NCI-H460 (cell line): Measurements from ENCODE around the gene CPT1A. TPM values are rescaled to one million over a fixed set of nuclear protein-coding genes. Genes with fewer than 3 reads are reported as not detected.

ENCODE experiments used
- DNase-seq: peaks from one replicate; pipeline ENCODE4 v3.0.0-alpha.2; 2016; ENCODE audit warnings: low read depth; ENCODE audit errors: extremely low read depth
- total RNA-seq: library from RNA; depleted of rRNA; stranded (reverse); fragments of >200 nt; shearing (Covaris generic); gene quantifications from 2 replicates; pipeline ENCODE4 v1.2.3, GENCODE V29; 2014

Gene CPT1A
- total RNA-seq, 1 experiment from 2014 or later, result 19.3 TPM

DNA sequence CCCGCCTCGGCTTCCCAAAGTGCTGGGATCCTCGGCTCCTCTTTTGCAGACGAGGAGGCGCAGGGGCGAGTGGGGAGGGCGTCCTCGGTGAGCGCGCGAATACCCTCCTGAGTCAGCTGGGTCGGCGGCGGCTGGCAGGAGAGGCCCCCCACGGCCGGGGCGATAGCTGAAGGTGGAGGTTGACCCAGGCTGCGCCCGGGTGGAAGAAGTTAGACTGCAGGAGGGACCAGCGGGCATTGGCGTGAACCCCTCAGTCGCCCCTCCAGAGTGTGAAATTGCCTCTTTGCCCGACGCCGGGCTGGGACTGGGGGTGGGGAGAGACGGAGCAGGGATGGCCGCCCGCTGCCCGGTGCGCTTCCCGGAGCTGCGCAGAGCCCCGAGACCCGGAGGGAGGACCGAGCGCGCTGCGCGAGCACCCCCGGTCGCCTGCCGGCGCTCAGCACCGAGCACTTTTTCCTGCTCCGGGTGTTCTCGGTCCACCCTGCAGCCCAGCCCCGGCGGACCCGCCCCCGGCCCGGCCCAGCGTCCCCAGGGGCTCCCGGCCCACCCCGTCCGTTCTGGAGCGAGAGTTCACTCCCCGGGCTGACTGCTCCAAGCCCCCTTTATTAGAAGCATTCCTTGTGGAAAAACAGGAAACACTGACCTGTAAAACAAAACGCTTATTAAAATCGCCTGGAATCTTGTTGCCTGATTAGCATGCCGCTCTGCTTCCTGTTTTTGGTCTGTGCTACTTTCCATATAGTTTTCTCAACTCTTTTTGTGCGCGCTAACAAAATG is 13.7 kb upstream of the CPT1A start:
- DNase-seq, result no peak

- no peak for DNase-seq
Observed at GRCh38 chr11:68854273-68854958, 12.7 kb upstream of the CPT1A start.

DNA sequence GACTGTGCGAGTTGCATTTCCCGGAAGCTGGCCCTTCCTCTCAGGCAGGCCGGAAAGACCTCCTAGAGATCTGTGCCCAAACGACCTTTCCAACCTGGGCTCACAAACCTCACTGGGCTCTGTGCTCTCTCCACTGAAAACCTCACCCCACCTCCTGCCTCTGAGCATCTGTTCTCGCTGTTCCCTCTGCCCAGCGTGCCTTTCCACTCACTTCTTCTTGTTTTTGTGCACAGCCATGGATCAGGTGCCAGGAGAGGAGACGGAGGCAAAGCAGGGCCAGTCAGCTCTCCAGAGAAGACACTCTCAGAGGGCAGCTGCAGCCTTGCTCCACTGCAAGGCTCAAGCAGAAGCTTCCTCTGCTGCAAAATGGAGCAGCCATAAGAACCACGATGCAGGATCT is 10.9 kb upstream of the CPT1A start:
- no peak for DNase-seq

DNA sequence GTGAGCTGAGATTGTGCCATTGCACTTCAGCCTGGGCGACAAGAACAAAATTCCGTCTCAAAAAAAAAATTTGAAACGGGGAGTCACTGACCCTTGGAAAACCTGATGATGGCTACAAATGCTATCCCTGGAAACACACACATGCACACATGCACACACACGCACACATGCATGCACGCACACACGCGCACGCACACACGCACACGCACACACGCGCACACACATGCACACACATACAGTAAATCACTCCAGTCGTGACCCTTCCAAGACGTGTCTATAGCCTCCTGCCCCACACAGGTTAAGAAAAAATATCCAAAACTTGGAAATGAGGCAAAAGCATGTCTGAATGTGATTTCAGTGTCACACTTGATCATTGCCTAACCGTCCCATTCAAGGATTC is 6.7 kb upstream of the CPT1A start:
- no peak for DNase-seq

DNA sequence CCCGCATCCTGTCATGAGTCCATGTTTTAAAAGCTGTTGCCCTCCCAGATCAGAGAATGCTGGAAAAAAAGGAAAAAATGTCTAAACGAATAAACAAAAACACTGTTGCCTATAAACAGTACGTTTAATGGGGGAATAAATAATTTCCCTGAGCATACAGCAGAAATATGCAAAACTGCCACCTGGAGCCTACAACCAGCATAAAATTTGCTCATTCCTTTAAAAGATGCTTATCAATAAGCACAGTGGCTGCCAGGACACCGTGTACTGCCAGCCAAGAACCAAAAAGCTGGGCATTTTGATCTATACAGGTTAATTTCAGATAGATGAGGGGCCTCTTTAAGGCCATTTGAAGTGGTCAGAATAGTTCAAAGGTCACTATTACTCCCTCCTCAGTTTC is 5.7 kb upstream of the CPT1A start:
- DNase-seq, result no peak

GRCh38 chr11:68845351-68846002 is 3.8 kb upstream of the CPT1A start:
- DNase-seq, result no peak

DNA sequence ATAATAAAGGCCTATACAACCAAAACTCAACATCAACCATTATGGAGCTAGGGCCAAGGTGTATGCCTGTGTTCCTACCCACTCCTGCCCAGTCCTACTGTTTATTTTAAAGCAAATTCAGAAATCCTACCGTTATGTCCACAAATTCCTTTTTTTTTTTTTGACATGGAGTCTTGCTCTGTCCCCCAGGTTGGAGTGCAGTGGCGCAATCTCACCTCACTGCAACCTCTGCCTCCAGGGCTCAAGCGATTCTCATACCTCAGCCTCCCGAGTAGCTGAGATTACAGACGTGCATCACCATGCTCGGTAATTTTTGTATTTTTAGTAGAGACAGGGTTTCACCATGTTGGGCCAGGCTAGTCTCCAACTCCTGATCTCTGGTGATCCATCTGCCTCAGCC is 3.1 kb upstream of the CPT1A start:
- DNase-seq, result no peak

DNA sequence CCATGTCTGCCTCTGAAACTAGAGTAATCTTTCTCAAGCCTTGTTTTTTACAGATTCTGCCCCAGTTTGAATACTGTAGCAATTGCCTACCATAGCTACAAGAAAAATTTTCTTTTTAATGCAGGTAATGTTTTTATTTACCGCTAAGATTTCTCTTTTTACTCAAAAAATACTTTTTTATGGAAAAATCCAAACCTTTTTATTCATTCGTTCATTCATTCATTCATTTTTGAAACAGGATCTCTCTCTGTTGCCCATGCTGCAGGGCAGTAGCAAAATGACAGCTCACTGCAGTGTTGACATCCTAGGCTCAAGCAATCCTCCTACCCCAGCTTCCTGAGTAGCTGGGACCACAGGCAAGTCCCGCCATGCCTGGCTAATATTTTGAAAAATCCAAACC is 2.7 kb upstream of the CPT1A start:
- no peak for DNase-seq

DNA sequence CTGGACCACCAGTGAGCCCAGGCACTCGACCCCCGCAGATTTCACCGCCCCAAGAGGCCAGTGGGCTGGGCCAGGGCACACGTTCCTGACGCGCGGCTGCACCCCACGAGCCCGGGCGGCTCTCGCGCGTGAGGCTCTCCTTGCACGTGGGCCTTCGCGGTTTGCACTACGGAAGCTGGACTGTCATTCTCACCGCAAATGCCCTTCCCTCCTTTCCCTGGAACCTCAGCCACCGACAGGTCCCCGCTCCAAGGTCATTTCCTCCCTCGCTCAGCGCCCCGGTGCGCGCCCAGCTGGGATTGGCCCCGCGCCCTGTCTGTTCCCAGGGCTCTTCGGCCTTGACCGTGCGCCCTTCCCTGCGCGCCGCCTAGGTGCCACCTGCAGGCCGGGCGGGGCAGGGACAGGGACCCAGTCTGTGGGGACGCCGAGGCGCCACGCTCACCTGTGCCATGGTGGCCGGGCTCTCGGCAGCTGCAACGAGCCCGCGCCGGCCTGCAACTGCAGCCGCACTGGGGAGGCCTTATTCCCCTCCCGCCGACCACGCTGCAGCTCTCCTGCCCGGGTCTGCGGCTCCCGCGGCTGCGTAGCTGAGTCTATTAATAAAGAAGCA is 2.1 kb upstream of the CPT1A start:
- DNase-seq, result peak; percentile 61

GRCh38 chr11:68843052-68843561 is 1.4 kb upstream of the CPT1A start:
- no peak for DNase-seq

GRCh38 chr11:68842427-68843051 is 823 bp upstream of the CPT1A start:
- no peak for DNase-seq

GRCh38 chr11:68840661-68841653 is 759 bp downstream of the CPT1A start:
- no peak for DNase-seq

GRCh38 chr11:68839911-68840641 is 1.6 kb downstream of the CPT1A start:
- no peak for DNase-seq

DNA sequence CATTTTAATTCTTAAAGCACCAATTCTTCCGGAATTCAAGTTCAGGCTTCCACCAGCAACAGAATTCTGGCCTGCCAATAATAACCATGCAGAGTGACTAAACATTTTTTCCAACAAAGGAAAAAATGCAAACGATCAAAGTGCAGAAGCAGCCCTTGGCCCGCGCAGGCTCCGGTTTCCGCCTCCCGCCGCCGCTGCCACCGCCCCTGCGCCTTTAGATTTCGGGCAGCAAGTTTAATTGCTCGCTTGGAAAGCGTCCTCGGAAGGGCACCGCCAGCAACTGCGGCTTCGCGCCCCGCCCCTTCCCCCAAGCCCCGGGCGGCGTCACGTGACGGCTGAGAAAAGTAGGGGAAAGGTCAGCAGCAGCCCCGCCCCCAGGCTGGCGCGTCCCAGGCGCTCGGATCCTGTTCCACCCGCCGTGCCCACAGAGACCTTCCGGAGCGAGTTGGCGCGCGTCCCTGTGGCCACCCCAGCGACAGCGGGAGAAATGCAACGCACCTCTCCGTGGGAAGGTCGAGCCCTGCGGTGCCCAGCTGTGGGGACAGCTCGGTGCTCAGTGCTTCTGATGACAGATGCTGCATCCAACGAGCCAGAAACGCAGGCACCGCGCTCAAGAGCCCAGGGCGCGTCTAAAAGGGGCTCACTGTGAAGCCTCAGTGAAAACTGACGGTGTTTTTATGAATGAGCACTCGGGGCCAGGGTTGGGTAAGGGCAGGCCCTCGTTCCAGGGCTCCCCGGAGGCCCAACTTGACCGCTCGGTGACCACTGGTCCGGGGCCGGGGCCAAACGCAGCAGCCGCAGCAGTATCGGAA is 2.5 kb downstream of the CPT1A start:
- peak; percentile 79 for DNase-seq

DNA sequence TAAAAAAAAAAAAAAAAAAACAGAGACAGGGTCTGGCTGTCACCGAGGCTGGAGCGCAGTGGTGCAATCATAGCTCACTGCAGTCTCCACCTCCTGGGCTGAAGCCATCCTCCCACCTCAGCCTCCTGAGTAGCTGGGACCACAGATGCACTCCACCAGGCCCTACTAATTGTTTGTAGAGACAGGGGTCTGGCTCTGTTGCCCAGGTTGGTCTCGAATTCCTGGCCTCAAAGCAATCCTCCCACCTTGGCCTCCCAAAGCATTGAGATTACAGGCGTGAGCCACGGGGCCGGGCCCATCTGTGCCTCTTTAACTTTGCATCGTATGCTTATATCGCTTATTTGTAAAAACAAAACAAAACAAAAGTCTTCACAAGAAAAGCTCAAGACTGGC is 3.1 kb downstream of the CPT1A start:
- DNase-seq, result no peak

GRCh38 chr11:68837583-68838571 is 3.8 kb downstream of the CPT1A start:
- no peak for DNase-seq

- no peak for DNase-seq
Observed at GRCh38 chr11:68835749-68836148, 6.0 kb downstream of the CPT1A start.
